Measurements from ENCODE around the gene PFKFB2. TPM values are rescaled to one million over a fixed set of nuclear protein-coding genes. Genes with fewer than 3 reads are reported as not detected.

PFKFB2 gene
- total RNA-seq, 1 donor from 2014 or later, result 10.0 TPM

GRCh38 chr1:207027921-207028320 lies 25.2 kb upstream of the PFKFB2 start:
- Mint-ChIP-seq H3K27me3 (ENCODE audit: insufficient read depth, low read depth) (peaks cover 6% of the 10 kb centered on the region), H3K4me1 (peaks cover 19% of the 10 kb centered on the region), H3K4me3 (no peak overlapping the region), H3K27ac (no peak overlapping the region), H3K36me3 (no peaks in the 10 kb centered on the region), H3K9me3 (no peaks in the 10 kb centered on the region)
- TF ChIP-seq EZH2 (IDR thresholded peaks at IDR 0.05) (no peak), CTCF (IDR thresholded peaks at IDR 0.05) (no peak), EZH2phosphoT487 (IDR thresholded peaks at IDR 0.05) (no peak)
- Histone ChIP-seq H3K79me2 (ENCODE audit: low read depth) (no peaks in the 10 kb centered on the region), H3K4me1 (peaks cover 15% of the 10 kb centered on the region), H3K4me3 (no peak overlapping the region), H3K27me3 (no peaks in the 10 kb centered on the region), H3K9ac (no peak overlapping the region), H2AFZ (replicated peaks) (no peak overlapping the region), H3K36me3 (no peaks in the 10 kb centered on the region), H3K27ac (no peak overlapping the region), H4K20me1 (ENCODE audit: low read depth) (no peaks in the 10 kb centered on the region), H3K4me2 (no peak overlapping the region), H3K9me3 (ENCODE audit: low read depth) (no peaks in the 10 kb centered on the region), H3F3A (ENCODE audit: low read depth) (no peaks in the 10 kb centered on the region)
- DNase-seq (ENCODE audit: low spot score), result no peak

DNA sequence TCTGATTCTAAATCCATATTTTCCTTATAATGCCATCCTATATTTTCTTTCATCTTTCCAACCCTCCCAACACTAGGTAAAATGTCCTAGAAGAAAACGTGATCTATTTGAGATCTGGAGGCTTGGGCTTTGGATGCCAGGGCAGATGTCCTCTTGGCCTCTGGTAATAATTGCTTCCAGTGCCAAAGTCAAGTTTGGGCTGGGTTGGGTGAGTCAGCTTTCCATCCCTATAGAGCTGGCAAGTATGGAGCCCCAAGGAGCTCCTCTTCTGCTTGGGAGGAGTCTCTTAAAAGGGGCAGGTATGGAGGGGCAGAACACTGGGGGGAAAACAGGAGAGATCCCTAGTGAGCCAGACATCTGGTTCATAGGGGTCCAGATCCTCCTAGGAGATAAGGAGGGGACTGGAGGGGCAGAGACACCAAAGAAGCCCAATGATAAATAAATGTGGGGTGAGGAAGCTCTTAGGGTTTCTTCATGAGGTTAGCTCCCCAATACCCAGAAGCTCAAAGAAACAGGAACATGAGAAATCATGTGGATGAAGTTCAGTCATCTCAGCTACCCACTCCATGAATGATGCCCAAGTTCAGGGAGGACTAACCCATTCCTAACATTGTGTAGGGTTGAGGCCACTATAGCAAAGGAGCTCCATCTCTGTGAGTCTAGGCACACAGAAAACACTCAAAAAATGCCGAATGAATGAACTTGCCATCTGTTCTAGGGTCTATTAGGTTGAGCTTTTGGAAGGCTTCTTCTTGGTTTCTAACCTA lies 24.0 kb upstream of the PFKFB2 start:
- no peak overlapping the region for H3K4me3 Mint-ChIP-seq

DNA sequence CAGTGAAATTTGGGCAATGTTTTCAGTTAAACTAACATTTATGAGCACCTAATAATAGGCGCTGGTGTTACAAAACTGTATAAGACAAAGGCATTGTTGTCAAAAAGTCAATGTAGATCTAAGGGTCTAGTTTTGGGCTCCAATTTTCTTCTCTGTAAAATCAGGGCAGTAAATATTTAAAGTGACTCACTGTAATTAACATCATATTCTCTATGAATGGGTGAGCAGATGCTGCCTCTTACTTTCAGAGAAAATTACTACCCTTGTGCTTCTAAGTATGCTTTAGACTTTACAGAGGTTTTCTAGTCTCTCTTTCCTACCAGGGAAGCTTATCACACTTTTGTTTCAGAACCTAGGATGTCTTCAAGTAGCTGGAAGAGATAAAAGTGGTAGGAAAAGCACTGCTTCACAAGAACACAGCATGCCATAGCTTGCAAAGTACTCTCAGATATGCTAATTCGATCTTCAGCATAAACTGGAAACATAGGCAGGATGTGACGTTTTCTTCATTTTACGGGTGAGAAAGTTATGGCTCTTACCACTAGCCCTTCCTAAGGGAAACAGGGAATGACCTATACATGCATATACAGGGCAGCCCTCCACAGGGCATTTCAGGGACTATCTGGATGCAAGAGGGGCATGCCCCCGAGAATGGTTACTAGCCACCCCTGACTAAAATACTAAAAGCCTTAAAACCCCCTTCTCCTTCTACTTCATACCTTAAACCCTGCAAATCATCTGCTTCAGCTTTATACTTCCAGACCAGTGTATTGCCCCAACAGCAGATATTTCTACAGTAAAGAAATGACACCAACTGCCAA lies 23.2 kb upstream of the PFKFB2 start:
- Histone ChIP-seq H3K9ac (no peak overlapping the region), H3K4me3 (no peak overlapping the region), H3K4me2 (no peak overlapping the region), H4K20me1 (ENCODE audit: low read depth) (no peaks in the 10 kb centered on the region), H3K27ac (no peak overlapping the region), H3K9me3 (ENCODE audit: low read depth) (no peaks in the 10 kb centered on the region), H3K27me3 (no peaks in the 10 kb centered on the region), H2AFZ (replicated peaks) (no peak overlapping the region), H3F3A (ENCODE audit: low read depth) (no peaks in the 10 kb centered on the region), H3K79me2 (ENCODE audit: low read depth) (no peaks in the 10 kb centered on the region), H3K4me1 (peaks cover 24% of the 10 kb centered on the region), H3K36me3 (no peaks in the 10 kb centered on the region)
- no peak for DNase-seq (ENCODE audit: low spot score)
- no peak overlapping the region for H3K27ac Mint-ChIP-seq
- TF ChIP-seq CTCF (IDR thresholded peaks at IDR 0.05), result no peak
- no peak for TF ChIP-seq EZH2 (IDR thresholded peaks at IDR 0.05)
- no peak for TF ChIP-seq EZH2phosphoT487 (IDR thresholded peaks at IDR 0.05)
- H3K4me1 Mint-ChIP-seq, result peaks cover 16% of the 10 kb centered on the region
- H3K4me3 Mint-ChIP-seq, result no peak overlapping the region
- peaks cover 6% of the 10 kb centered on the region for H3K27me3 Mint-ChIP-seq (ENCODE audit: insufficient read depth, low read depth)
- H3K9me3 Mint-ChIP-seq, result no peaks in the 10 kb centered on the region
- no peaks in the 10 kb centered on the region for H3K36me3 Mint-ChIP-seq

More for the DNA sequence above, 24.0 kb upstream of the PFKFB2 start:
- Histone ChIP-seq H3K4me2 (no peak overlapping the region), H3K36me3 (no peaks in the 10 kb centered on the region), H3K79me2 (ENCODE audit: low read depth) (no peaks in the 10 kb centered on the region), H2AFZ (replicated peaks) (no peak overlapping the region), H3K4me3 (no peak overlapping the region), H3K27me3 (no peaks in the 10 kb centered on the region), H3K9me3 (ENCODE audit: low read depth) (no peaks in the 10 kb centered on the region), H3K9ac (no peak overlapping the region), H3K4me1 (peaks cover 25% of the 10 kb centered on the region), H4K20me1 (ENCODE audit: low read depth) (no peaks in the 10 kb centered on the region), H3K27ac (no peak overlapping the region), H3F3A (ENCODE audit: low read depth) (no peaks in the 10 kb centered on the region)
- peaks cover 21% of the 10 kb centered on the region for H3K4me1 Mint-ChIP-seq
- no peaks in the 10 kb centered on the region for H3K36me3 Mint-ChIP-seq
- H3K9me3 Mint-ChIP-seq, result no peaks in the 10 kb centered on the region
- peaks cover 6% of the 10 kb centered on the region for H3K27me3 Mint-ChIP-seq (ENCODE audit: insufficient read depth, low read depth)
- DNase-seq (ENCODE audit: low spot score), result no peak
- TF ChIP-seq EZH2 (IDR thresholded peaks at IDR 0.05) (no peak), EZH2phosphoT487 (IDR thresholded peaks at IDR 0.05) (no peak), CTCF (IDR thresholded peaks at IDR 0.05) (no peak)
- no peak overlapping the region for H3K27ac Mint-ChIP-seq

Measured in neural progenitor cell (in vitro differentiated cells).